Suppressor macrophage treated with lipopolysaccharide for 1 hour (primary cell): ENCODE measurements around the gene CFAP210.
"Not testable (repeated sequence)": the region's sequence is repeated elsewhere in the genome, so short reads cannot be mapped to it uniquely, and the experiment has no call there.

Source experiments
- DNase-seq, 3 donors: peaks; one replicate each; pipeline ENCODE4 v3.0.0-alpha.2; 2020 to 2022

Gene CFAP210

GRCh38 chr2:169613876-169614275 lies 80.3 kb downstream of the CFAP210 start:
- no peak for DNase-seq

DNA sequence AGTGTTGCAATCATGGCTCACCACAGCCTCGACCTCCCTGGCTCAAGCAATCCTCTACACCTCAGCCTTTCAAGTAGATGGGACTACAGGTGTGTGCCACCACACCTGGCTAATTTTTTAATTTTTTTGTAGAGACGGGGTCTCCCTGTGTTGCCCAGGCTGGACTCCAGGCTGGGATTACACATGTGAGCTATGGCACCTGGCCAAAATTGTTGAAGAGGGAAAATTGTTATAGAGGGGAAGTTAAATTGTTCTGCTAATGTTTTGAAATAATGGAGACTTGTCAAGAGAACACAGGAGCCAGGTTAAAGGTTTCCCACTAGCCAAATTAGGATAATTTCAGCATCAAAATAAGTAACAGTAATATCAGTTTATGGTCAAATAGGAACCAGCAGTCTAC lies 84.9 kb downstream of the CFAP210 start:
- DNase-seq, result no peak

- DNase-seq, result no peak
These were observed 94.6 kb downstream of the CFAP210 start for GRCh38 chr2:169599568-169599967.

- no peak for DNase-seq
These were observed 95.2 kb downstream of the CFAP210 start for GRCh38 chr2:169598982-169599381.

DNA sequence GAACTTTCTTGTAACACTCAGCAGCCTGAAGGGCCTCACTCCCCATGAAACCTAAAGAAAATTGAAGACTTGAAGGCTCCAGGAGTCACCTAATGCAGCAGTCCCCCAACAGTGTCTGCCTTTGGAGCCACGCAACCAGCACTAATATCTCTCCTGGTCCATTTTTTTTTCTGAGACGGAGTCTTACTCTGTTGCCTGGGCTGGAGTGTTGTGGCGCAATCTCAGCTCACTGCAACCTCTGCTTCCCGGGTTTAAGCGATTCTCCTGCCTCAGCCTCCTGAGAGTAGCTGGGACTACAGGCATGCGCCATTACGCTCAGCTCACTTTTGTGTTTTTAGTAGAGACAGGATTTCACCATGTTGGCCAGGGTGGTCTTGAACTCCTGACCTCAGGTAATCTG lies 97.7 kb downstream of the CFAP210 start:
- DNase-seq, result not testable (repeated sequence)
